ENCODE results near the gene CHST2.

- TF ChIP-seq CTCF (IDR thresholded peaks at IDR 0.05; ENCODE audit: low read depth, low read length, poor library complexity, severe bottlenecking) (no peak), EZH2phosphoT487 (IDR thresholded peaks at IDR 0.05; ENCODE audit: borderline replicate concordance, low read length) (no peak)
Observed at GRCh38 chr3:143163562-143164100, 44.1 kb downstream of the CHST2 start.
